Neural crest cell (in vitro differentiated cells): ENCODE data around the gene SLC35F1. TPM values are rescaled to one million over a fixed set of nuclear protein-coding genes. Genes with fewer than 3 reads are reported as not detected.

ENCODE experiments used
- DNase-seq: peaks from one replicate; pipeline ENCODE4 v3.0.0; 2021; ENCODE audit warnings: low read depth, mixed read lengths, low spot score
- H3K27ac Mint-ChIP-seq: one replicate; pipeline ENCODE4 v1.8.0; 2021; ENCODE audit warnings: mild to moderate bottlenecking, mixed read lengths; ENCODE audit not compliant: unreplicated experiment
- H3K27me3 Mint-ChIP-seq: 2 replicates; pipeline ENCODE4 v1.8.0; 2021; ENCODE audit warnings: low read depth, mild to moderate bottlenecking, mixed read lengths
- H3K36me3 Mint-ChIP-seq: 2 replicates; pipeline ENCODE4 v1.8.0; 2021; ENCODE audit warnings: low read depth, mild to moderate bottlenecking, mixed read lengths
- H3K4me1 Mint-ChIP-seq: 2 replicates; pipeline ENCODE4 v1.8.0; 2021; ENCODE audit warnings: mixed read lengths
- H3K4me3 Mint-ChIP-seq: one replicate; pipeline ENCODE4 v1.8.0; 2021; ENCODE audit warnings: mild to moderate bottlenecking, mixed read lengths
- H3K9me3 Mint-ChIP-seq: 2 replicates; pipeline ENCODE4 v1.8.0; 2021; ENCODE audit warnings: mixed read lengths
- CTCF ChIP-seq: fragments of 200-600 bp; sonication (generic); conservative IDR thresholded peaks from 2 replicates; pipeline ENCODE4 v1.5.0; 2021; ENCODE audit warnings: antibody characterized with exemption, mild to moderate bottlenecking
- total RNA-seq: library from RNA; stranded (reverse); gene quantifications from 2 replicates; pipeline ENCODE4 v1.2.1, GENCODE V29; 2021

SLC35F1 gene
- total RNA-seq, 1 donor from 2014 or later: 41.4 TPM

DNA sequence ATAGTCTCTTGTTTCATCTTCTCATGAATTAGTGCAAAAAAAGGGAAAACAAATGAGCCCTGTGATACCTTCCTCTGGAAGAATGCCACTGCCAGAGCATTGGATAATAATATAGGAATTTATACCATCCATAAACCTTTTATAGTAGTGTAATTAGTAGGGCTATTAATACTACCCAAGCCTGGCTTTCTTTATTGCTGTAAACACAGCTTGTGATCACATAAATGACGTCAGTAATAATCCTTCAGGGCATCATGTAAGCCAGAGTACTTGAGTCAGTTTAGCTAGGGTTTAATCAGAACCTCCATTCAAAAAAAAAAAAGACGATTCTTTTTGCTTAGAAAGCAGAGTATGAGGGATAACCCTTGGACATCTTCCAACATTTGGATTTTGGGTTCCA, 264.8 kb downstream of the SLC35F1 start:
- Mint-ChIP-seq H3K9me3 (peaks cover 5% of the 10 kb centered on the region), H3K4me3 (no peak overlapping the region), H3K4me1 (no peaks in the 10 kb centered on the region), H3K27me3 (no peaks in the 10 kb centered on the region), H3K27ac (no peak overlapping the region), H3K36me3 (peaks cover 22% of the 10 kb centered on the region)
- DNase-seq: no peak
- TF ChIP-seq CTCF: no peak

DNA sequence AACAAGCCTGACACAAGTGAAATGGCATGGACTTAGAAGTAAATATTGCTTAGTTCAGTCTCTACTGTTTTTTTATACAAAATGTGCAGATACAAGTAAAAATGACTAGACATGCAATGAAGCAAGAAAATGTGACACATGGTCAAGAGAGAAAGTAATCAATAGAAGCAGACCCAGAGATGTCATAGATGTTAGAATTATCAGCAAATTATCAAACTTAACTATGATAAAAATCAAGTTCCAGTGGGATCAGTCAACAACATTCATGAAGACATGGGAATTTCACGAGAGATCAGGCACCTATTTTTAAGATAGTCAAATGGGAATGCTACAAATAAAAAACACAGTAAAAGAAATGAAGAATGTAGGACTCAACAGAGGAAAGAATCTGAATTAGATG, 267.0 kb downstream of the SLC35F1 start:
- Mint-ChIP-seq H3K4me1 (no peaks in the 10 kb centered on the region), H3K36me3 (peaks cover 22% of the 10 kb centered on the region), H3K4me3 (no peak overlapping the region), H3K27ac (no peak overlapping the region), H3K9me3 (peaks cover 5% of the 10 kb centered on the region), H3K27me3 (no peaks in the 10 kb centered on the region)
- no peak for DNase-seq
- no peak for TF ChIP-seq CTCF

GRCh38 chr6:118177720-118178119, 270.7 kb downstream of the SLC35F1 start:
- no peak overlapping the region for H3K27ac Mint-ChIP-seq
- H3K4me3 Mint-ChIP-seq: no peak overlapping the region
- no peak for DNase-seq
- no peaks in the 10 kb centered on the region for H3K27me3 Mint-ChIP-seq
- peaks cover 5% of the 10 kb centered on the region for H3K9me3 Mint-ChIP-seq
- peaks cover 22% of the 10 kb centered on the region for H3K36me3 Mint-ChIP-seq
- no peaks in the 10 kb centered on the region for H3K4me1 Mint-ChIP-seq
- TF ChIP-seq CTCF: no peak

DNA sequence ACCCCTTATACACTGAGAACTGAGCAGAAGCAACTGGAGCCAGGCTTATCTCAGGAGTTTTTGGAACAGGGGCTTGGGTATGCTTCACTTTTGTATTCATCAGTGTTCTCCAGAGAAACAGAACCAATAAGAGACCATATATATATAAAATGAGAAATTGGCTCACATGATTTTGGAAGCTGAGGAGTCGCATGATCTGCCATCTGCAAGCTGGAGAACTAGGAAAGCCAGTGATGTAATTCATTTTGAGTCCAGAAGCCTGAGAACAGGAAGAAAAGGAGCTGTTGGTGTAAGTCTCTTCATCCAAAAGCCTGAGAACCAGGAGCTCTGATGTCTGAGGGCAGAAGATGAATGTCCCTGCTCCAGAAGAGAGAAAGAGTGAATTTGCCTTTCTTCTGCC, 272.0 kb downstream of the SLC35F1 start:
- Mint-ChIP-seq H3K4me1 (peaks cover 3% of the 10 kb centered on the region), H3K4me3 (no peak overlapping the region)

DNA sequence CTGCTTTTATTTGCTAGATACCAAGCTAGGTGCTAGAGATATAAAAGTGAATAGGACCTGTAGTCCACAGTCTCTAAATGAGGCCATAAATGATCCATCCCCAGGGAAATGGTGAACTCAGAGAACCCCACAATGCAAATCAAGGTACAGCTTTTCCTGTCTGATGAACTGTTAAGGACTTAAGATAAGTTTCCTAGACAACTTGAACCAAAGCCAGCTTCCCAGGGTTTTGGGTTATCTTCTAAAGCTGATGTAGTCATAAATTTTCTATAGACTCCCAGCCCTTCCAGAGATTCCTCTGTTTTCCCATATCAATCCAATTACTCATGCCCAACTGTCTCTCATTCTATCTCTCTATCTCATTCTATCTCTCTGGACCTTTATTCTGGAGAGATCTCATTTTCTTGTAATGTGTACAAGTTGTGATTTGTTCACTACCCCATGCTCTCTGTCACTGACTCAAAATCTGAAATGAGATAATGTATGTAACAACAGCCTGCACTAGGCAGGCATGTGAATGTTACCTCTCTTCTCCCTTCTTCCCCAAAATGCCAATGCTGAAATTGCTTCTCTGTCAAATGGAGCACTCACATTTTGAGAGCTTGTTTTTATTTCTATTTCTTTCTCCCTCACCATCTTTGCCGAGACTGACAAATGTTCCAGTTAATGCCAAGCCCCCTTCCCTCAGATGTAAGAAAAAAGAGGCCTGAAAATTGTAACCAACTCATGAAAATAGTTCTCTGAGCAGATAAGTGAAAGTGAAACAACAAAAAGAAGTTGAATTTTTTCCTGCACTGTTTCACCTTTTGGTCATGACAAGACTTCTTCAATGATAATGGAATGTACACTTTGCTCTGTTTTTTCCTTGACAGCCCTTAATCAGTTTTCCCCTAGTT, 279.9 kb downstream of the SLC35F1 start:
- peaks cover 7% of the 10 kb centered on the region for H3K36me3 Mint-ChIP-seq
- H3K4me3 Mint-ChIP-seq: no peak overlapping the region
- H3K27me3 Mint-ChIP-seq: no peaks in the 10 kb centered on the region
- no peak for TF ChIP-seq CTCF
- no peak overlapping the region for H3K27ac Mint-ChIP-seq
- DNase-seq: no peak
- peaks cover 7% of the 10 kb centered on the region for H3K9me3 Mint-ChIP-seq
- H3K4me1 Mint-ChIP-seq: peaks cover 22% of the 10 kb centered on the region

More for the DNA sequence above, 272.0 kb downstream of the SLC35F1 start:
- Mint-ChIP-seq H3K27ac (no peak overlapping the region), H3K36me3 (peaks cover 15% of the 10 kb centered on the region), H3K27me3 (no peaks in the 10 kb centered on the region), H3K9me3 (peaks cover 3% of the 10 kb centered on the region)
- DNase-seq: no peak
- no peak for TF ChIP-seq CTCF
